ENCODE measurements around the gene CCSER1.

- TF ChIP-seq, protein P1, sequence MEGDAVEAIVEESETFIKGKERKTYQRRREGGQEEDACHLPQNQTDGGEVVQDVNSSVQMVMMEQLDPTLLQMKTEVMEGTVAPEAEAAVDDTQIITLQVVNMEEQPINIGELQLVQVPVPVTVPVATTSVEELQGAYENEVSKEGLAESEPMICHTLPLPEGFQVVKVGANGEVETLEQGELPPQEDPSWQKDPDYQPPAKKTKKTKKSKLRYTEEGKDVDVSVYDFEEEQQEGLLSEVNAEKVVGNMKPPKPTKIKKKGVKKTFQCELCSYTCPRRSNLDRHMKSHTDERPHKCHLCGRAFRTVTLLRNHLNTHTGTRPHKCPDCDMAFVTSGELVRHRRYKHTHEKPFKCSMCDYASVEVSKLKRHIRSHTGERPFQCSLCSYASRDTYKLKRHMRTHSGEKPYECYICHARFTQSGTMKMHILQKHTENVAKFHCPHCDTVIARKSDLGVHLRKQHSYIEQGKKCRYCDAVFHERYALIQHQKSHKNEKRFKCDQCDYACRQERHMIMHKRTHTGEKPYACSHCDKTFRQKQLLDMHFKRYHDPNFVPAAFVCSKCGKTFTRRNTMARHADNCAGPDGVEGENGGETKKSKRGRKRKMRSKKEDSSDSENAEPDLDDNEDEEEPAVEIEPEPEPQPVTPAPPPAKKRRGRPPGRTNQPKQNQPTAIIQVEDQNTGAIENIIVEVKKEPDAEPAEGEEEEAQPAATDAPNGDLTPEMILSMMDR (IDR thresholded peaks at IDR 0.05): no peak
- TF ChIP-seq POLR2AphosphoS5 (IDR thresholded peaks at IDR 0.05) (no peak), POLR2A (IDR thresholded peaks at IDR 0.05) (no peak)
Observed at GRCh38 chr4:90345549-90346215, 218.5 kb downstream of the CCSER1 start.
